ENCODE measurements around the gene DAB1. TPM values are rescaled to one million over a fixed set of nuclear protein-coding genes. Genes with fewer than 3 reads are reported as not detected.

DAB1 gene
- total and polyA plus RNA-seq, 10 of the 15 experiments (the other 5 are each of a cell fraction or from before 2014, with no cell fraction given), result 0.02 to 0.10 (median 0.03) TPM; not detected in 5

DNA sequence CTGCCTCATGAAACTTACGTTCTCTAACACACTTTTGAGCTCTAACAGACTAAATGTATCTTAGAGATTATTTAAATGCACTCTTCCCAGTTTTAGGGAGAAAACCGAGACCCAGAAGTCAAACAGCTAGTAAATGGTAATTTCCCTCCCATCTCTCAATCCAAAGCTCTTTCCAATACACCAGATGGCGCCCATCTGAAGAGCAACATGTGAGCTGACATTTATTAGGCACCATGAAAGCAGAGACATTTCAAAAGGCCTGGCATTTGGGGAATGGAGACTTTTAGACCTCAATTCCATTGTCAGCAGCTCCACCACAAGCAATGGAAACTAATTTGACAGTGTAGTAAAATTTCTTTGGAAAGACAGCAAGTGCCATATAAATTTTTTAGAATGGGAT, 191.4 kb downstream of the DAB1 start (continued):
- no peak for TF ChIP-seq CEBPZ (IDR thresholded peaks at IDR 0.05; ENCODE audit: low read depth, low read length)
- no peak for TF ChIP-seq MYB (IDR thresholded peaks at IDR 0.05; ENCODE audit: borderline replicate concordance, low read depth, low read length)
- no peak for TF ChIP-seq NFYB (IDR thresholded peaks at IDR 0.05; ENCODE audit: insufficient read depth, low read depth, low read length)
- no peak for TF ChIP-seq PML (IDR thresholded peaks at IDR 0.05; ENCODE audit: low read length)
- no peak for TF ChIP-seq SIX5 (IDR thresholded peaks at IDR 0.05; ENCODE audit: low read depth, low read length, severe bottlenecking)
- TF ChIP-seq, protein P1, sequence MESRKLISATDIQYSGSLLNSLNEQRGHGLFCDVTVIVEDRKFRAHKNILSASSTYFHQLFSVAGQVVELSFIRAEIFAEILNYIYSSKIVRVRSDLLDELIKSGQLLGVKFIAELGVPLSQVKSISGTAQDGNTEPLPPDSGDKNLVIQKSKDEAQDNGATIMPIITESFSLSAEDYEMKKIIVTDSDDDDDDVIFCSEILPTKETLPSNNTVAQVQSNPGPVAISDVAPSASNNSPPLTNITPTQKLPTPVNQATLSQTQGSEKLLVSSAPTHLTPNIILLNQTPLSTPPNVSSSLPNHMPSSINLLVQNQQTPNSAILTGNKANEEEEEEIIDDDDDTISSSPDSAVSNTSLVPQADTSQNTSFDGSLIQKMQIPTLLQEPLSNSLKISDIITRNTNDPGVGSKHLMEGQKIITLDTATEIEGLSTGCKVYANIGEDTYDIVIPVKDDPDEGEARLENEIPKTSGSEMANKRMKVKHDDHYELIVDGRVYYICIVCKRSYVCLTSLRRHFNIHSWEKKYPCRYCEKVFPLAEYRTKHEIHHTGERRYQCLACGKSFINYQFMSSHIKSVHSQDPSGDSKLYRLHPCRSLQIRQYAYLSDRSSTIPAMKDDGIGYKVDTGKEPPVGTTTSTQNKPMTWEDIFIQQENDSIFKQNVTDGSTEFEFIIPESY (IDR thresholded peaks at IDR 0.05), result no peak

- 0% methylated on average over 1 of the region's 2 CpGs for WGBS (ENCODE audit: insufficient coverage, insufficient replicate concordance, low lambda C conversion rate, missing lambda C conversion rate)
- RAD21 ChIA-PET (ENCODE audit: unreplicated experiment), result no interaction called here
- H4K20me1 ChIP-seq (ENCODE audit: control insufficient read depth, insufficient read depth), result no peaks in the 10 kb centered on the region
- CTCF ChIA-PET, result interaction anchor here (0.6 kb wide), 1 partner anchor 20 kb away, joined by 3 read pairs; no protein-coding TSS in a partner anchor
- H3K9me3 ChIP-seq (replicated peaks; ENCODE audit: control insufficient read depth, insufficient read depth, low read length), result no peaks in the 10 kb centered on the region
- no peak overlapping the region for H2AFZ ChIP-seq (ENCODE audit: control insufficient read depth, low read depth, low read length)
- SMC1A ChIA-PET (ENCODE audit: uncharacterized antibody, unreplicated experiment), result interaction anchor here (0.9 to 1.1 kb wide), 4 partner anchors 10 to 26 kb away, joined by 3 read pairs; no protein-coding TSS in a partner anchor
- POLR2A ChIA-PET, result interaction anchor here (0.6 kb wide), 2 partner anchors 243 to 264 kb away, joined by 3 to 8 read pairs; partner anchors contain the start of gene C8B
- H3K36me3 ChIP-seq (ENCODE audit: control insufficient read depth in 2 of 2, insufficient read depth in 2 of 2, low read length in 1 of 2), result no peaks in the 10 kb centered on the region
- in situ Hi-C loops (cut with MboI), result no loop called here
- no peak for ATAC-seq
- H3K4me1 ChIP-seq (ENCODE audit: control insufficient read depth, insufficient read depth, low read length), result no peaks in the 10 kb centered on the region
- no peak overlapping the region for H3K27ac ChIP-seq (ENCODE audit: control insufficient read depth, insufficient read depth)
- H3K27me3 ChIP-seq (replicated peaks in 1 of 2; ENCODE audit: control insufficient read depth in 2 of 2, insufficient read depth in 2 of 2, low read length in 1 of 2), result no peaks in the 10 kb centered on the region; a peak in 1 of 4 replicates
- H3K4me2 ChIP-seq (ENCODE audit: control insufficient read depth, insufficient read depth), result no peak overlapping the region
- intact Hi-C loops (cut with micrococcal nuclease; ENCODE audit: unreplicated experiment), result no loop called here
- H3K9ac ChIP-seq (ENCODE audit: control insufficient read depth, insufficient read depth, low read length), result no peak overlapping the region
- H3K79me2 ChIP-seq (ENCODE audit: control insufficient read depth, insufficient read depth, low read length), result no peaks in the 10 kb centered on the region
- FAIRE-seq, result no peak
- no TSS peak for BruUV-seq (replicated peaks)
- no peak overlapping the region for H3K4me3 ChIP-seq
- DNase-seq (ENCODE audit: low read depth, low spot score), result no peak
- TF ChIP-seq EZH2 (IDR thresholded peaks at IDR 0.05; ENCODE audit: borderline replicate concordance, control insufficient read depth, low read depth, low read length), result no peak
- no peak for TF ChIP-seq CBX3 (IDR thresholded peaks at IDR 0.05; ENCODE audit: borderline replicate concordance, low read depth)
- no peak for TF ChIP-seq NFIC (IDR thresholded peaks at IDR 0.05; ENCODE audit: low read depth, low read length)
- TF ChIP-seq SREBF2 (IDR thresholded peaks at IDR 0.05; ENCODE audit: low read length), result no peak
- no peak for TF ChIP-seq MTA2 (IDR thresholded peaks at IDR 0.05; ENCODE audit: low read depth)
- no peak for TF ChIP-seq SIX5 (IDR thresholded peaks at IDR 0.05; ENCODE audit: low read depth, low read length, severe bottlenecking)
- TF ChIP-seq, protein P2, sequence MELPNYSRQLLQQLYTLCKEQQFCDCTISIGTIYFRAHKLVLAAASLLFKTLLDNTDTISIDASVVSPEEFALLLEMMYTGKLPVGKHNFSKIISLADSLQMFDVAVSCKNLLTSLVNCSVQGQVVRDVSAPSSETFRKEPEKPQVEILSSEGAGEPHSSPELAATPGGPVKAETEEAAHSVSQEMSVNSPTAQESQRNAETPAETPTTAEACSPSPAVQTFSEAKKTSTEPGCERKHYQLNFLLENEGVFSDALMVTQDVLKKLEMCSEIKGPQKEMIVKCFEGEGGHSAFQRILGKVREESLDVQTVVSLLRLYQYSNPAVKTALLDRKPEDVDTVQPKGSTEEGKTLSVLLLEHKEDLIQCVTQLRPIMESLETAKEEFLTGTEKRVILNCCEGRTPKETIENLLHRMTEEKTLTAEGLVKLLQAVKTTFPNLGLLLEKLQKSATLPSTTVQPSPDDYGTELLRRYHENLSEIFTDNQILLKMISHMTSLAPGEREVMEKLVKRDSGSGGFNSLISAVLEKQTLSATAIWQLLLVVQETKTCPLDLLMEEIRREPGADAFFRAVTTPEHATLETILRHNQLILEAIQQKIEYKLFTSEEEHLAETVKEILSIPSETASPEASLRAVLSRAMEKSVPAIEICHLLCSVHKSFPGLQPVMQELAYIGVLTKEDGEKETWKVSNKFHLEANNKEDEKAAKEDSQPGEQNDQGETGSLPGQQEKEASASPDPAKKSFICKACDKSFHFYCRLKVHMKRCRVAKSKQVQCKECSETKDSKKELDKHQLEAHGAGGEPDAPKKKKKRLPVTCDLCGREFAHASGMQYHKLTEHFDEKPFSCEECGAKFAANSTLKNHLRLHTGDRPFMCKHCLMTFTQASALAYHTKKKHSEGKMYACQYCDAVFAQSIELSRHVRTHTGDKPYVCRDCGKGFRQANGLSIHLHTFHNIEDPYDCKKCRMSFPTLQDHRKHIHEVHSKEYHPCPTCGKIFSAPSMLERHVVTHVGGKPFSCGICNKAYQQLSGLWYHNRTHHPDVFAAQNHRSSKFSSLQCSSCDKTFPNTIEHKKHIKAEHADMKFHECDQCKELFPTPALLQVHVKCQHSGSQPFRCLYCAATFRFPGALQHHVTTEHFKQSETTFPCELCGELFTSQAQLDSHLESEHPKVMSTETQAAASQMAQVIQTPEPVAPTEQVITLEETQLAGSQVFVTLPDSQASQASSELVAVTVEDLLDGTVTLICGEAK (IDR thresholded peaks at IDR 0.05; ENCODE audit: borderline replicate concordance), result no peak
- no peak for TF ChIP-seq SRF (IDR thresholded peaks at IDR 0.05; ENCODE audit: low read depth in 2 of 2, low read length in 2 of 2)
- no peak for TF ChIP-seq KLF5 (IDR thresholded peaks at IDR 0.05; ENCODE audit: partially characterized antibody)
Measured at GRCh38 chr1:57229998-57230397, 193.9 kb downstream of the DAB1 start.
